Body of pancreas (tissue), 4 donors: ENCODE measurements around the gene PPM1A.

Source experiments
- POLR2A ChIP-seq, 3 donors: fragments of 450-650 bp; IDR thresholded peaks; one replicate each; pipeline ENCODE4 v1.6.1; 2016; ENCODE audit warnings: antibody characterized with exemption in 3 of 3, mild to moderate bottlenecking in 2 of 3
- TF ChIP-seq, protein P1 (sequence below), 7 experiments: fragments of 450-650 bp in 4 of 7; fragments of 200-600 bp in 3 of 7; sonication (generic) in 3 of 7; IDR thresholded peaks; one replicate each; pipeline ENCODE4 v1.5.1; 2016 to 2019; ENCODE audit warnings: antibody characterized with exemption in 7 of 7

GRCh38 chr14:60275932-60276331 is 26.9 kb downstream of the PPM1A start:
- TF ChIP-seq POLR2A (IDR thresholded peaks at IDR 0.05), result no peak
- TF ChIP-seq, protein P1, sequence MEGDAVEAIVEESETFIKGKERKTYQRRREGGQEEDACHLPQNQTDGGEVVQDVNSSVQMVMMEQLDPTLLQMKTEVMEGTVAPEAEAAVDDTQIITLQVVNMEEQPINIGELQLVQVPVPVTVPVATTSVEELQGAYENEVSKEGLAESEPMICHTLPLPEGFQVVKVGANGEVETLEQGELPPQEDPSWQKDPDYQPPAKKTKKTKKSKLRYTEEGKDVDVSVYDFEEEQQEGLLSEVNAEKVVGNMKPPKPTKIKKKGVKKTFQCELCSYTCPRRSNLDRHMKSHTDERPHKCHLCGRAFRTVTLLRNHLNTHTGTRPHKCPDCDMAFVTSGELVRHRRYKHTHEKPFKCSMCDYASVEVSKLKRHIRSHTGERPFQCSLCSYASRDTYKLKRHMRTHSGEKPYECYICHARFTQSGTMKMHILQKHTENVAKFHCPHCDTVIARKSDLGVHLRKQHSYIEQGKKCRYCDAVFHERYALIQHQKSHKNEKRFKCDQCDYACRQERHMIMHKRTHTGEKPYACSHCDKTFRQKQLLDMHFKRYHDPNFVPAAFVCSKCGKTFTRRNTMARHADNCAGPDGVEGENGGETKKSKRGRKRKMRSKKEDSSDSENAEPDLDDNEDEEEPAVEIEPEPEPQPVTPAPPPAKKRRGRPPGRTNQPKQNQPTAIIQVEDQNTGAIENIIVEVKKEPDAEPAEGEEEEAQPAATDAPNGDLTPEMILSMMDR (IDR thresholded peaks at IDR 0.05), result no peak
